ENCODE results near the gene TM2D3. TPM values are rescaled to one million over a fixed set of nuclear protein-coding genes. Genes with fewer than 3 reads are reported as not detected.

TM2D3 gene
- total RNA-seq, 1 experiment from 2014 or later = 35.2 TPM

GRCh38 chr15:101652786-101653430 is 727 bp upstream of the TM2D3 start:
- H3K9me2 ChIP-seq (ENCODE audit: insufficient read depth) = no peaks in the 10 kb centered on the region
- intact Hi-C loops (cut with micrococcal nuclease) = no loop called here
- H2AFZ ChIP-seq (ENCODE audit: low read depth, low read length, poor library complexity, severe bottlenecking) = no peak overlapping the region
- peak overlapping the region; percentile 88 to 92 for H3K4me3 ChIP-seq (replicated peaks in 1 of 2; ENCODE audit: low read depth in 1 of 2, low read length in 2 of 2)
- peak overlapping the region; percentile 94 for H3K27ac ChIP-seq (ENCODE audit: low read depth, low read length)
- no peak for TF ChIP-seq ZNF274 (IDR thresholded peaks at IDR 0.05; ENCODE audit: low read depth, low read length)
- TF ChIP-seq, protein P1, sequence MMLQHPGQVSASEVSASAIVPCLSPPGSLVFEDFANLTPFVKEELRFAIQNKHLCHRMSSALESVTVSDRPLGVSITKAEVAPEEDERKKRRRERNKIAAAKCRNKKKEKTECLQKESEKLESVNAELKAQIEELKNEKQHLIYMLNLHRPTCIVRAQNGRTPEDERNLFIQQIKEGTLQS (IDR thresholded peaks at IDR 0.05) = no peak
- no peak for TF ChIP-seq SP1 (IDR thresholded peaks at IDR 0.05; ENCODE audit: low read depth)
- TF ChIP-seq TCF7L2 (IDR thresholded peaks at IDR 0.05; ENCODE audit: borderline replicate concordance, extremely low read depth, insufficient read depth, insufficient read length) = no peak
- no peak for TF ChIP-seq SRF (IDR thresholded peaks at IDR 0.05; ENCODE audit: low read depth)
- TF ChIP-seq, protein P2, sequence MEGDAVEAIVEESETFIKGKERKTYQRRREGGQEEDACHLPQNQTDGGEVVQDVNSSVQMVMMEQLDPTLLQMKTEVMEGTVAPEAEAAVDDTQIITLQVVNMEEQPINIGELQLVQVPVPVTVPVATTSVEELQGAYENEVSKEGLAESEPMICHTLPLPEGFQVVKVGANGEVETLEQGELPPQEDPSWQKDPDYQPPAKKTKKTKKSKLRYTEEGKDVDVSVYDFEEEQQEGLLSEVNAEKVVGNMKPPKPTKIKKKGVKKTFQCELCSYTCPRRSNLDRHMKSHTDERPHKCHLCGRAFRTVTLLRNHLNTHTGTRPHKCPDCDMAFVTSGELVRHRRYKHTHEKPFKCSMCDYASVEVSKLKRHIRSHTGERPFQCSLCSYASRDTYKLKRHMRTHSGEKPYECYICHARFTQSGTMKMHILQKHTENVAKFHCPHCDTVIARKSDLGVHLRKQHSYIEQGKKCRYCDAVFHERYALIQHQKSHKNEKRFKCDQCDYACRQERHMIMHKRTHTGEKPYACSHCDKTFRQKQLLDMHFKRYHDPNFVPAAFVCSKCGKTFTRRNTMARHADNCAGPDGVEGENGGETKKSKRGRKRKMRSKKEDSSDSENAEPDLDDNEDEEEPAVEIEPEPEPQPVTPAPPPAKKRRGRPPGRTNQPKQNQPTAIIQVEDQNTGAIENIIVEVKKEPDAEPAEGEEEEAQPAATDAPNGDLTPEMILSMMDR (IDR thresholded peaks at IDR 0.05 in 2 of 3, conservative IDR thresholded peaks at IDR 0.05 in 1 of 3; ENCODE audit: borderline replicate concordance in 1 of 3, insufficient read depth in 1 of 3, low read depth in 2 of 3, low read length in 2 of 3) = no peak
- TF ChIP-seq POLR2AphosphoS5 (IDR thresholded peaks at IDR 0.05; ENCODE audit: low read depth, low read length) = no peak
- TF ChIP-seq CBX3 (IDR thresholded peaks at IDR 0.05; ENCODE audit: low read depth) = no peak
- TF ChIP-seq YY1 (IDR thresholded peaks at IDR 0.05; ENCODE audit: extremely low read depth, insufficient replicate concordance, low read depth, low read length) = no peak
- no peak for TF ChIP-seq SIN3A (IDR thresholded peaks at IDR 0.05; ENCODE audit: low read depth)
- TF ChIP-seq EGR1 (IDR thresholded peaks at IDR 0.05; ENCODE audit: low read depth) = no peak
- TF ChIP-seq CEBPB (IDR thresholded peaks at IDR 0.05; ENCODE audit: low read depth) = no peak
- no peak for TF ChIP-seq EZH2 (IDR thresholded peaks at IDR 0.05)
- no peak for TF ChIP-seq FOSL1 (IDR thresholded peaks at IDR 0.05; ENCODE audit: low read depth)
- no peak for TF ChIP-seq POLR2A (IDR thresholded peaks at IDR 0.05; ENCODE audit: borderline replicate concordance, extremely low read depth, insufficient read depth, insufficient read length)
- TF ChIP-seq RAD21 (IDR thresholded peaks at IDR 0.05; ENCODE audit: low read depth) = no peak
- TF ChIP-seq ELF1 (IDR thresholded peaks at IDR 0.05; ENCODE audit: borderline replicate concordance, low read depth) = no peak
- TF ChIP-seq REST (IDR thresholded peaks at IDR 0.05; ENCODE audit: low read depth) = no peak
- TF ChIP-seq JUND (IDR thresholded peaks at IDR 0.05) = no peak
- TF ChIP-seq ZFX (IDR thresholded peaks at IDR 0.05) = no peak
- peaks cover 6 to 18% of the 10 kb centered on the region in 2 experiments; a peak in 2 of 4 replicates for H3K4me1 ChIP-seq (ENCODE audit: control insufficient read depth in 1 of 2, insufficient read depth in 2 of 2, low read length in 2 of 2)
- H3K9me3 ChIP-seq (ENCODE audit: control insufficient read depth in 1 of 2, insufficient read depth in 1 of 2, low read depth in 1 of 2, low read length in 2 of 2) = no peaks in the 10 kb centered on the region
- POLR2A ChIA-PET = no interaction called here
- no peak for ATAC-seq
- BruUV-seq (replicated peaks) = TSS peak; percentile 96
- no peak for DNase-seq (ENCODE audit: low read depth, low spot score)
- peak overlapping the region; percentile 86 for H3K9ac ChIP-seq (ENCODE audit: low read length)
- RAD21 ChIA-PET (ENCODE audit: low non-redundant PET in 1 of 2, low total read pairs in 2 of 2, uncharacterized antibody in 2 of 2, unreplicated experiment in 2 of 2) = no interaction called here
- no peaks in the 10 kb centered on the region for H3K27me3 ChIP-seq (ENCODE audit: insufficient read depth, low read length)
- H3K4me2 ChIP-seq (ENCODE audit: low read length) = peak overlapping the region; percentile 86
- CTCF ChIA-PET = no interaction called here
- no peaks in the 10 kb centered on the region for H4K20me1 ChIP-seq (ENCODE audit: insufficient read depth)
- H3K36me3 ChIP-seq (ENCODE audit: control insufficient read depth in 1 of 2, insufficient read depth in 2 of 2, low read length in 2 of 2) = peaks cover 7 to 19% of the 10 kb centered on the region in 2 experiments; a peak in 2 of 4 replicates
- H3K79me2 ChIP-seq (ENCODE audit: insufficient read depth, low read length) = peaks cover 42% of the 10 kb centered on the region

Data from HCT116 (cell line).